Stimulated activated CD4-positive, alpha-beta T cell treated with anti-CD3 and anti-CD28 coated beads, TNF-alpha, amount 100 ng/mL, for 24 hours (primary cell): ENCODE results near the gene PARP8.
A peak's percentile ranks its signal among the peaks of the same experiment; 100 is the strongest.

Experiments used
- DNase-seq, 3 experiments: peaks; one replicate each; pipeline ENCODE4 v3.0.0-alpha.2; 2020; ENCODE audit warnings: low read depth in 3 of 3

PARP8 gene

DNA sequence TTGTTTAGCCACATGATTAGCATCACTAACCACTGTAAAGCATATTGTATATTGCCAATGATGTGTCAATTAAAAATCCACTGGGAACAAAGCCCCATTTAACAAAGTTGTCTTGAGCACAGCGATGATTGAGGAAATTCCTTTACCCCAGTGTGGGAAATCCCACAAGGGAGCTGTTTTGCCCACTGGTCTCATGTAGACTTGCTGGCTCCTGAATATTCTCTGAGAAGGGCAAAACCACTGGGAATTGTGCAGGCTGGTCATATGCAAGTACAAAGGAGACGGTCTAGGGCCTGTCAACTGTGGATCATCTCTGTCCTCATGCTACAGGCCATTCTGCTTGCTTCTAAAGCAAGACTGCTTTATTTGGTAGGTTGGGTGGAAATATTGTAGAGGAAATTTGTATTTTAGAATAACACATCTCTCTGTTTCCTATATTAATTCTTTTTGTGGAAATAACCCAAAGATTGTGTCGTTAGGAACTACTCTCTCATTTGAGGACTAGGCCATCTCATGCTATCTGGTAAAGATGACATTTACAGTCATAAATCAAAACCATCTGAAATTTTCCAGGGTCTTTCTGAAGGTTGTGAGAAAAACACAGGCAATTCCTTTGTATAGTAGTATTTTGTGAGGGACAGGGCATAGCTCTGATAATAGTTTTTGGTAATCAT lies 60.2 kb downstream of the PARP8 start:
- DNase-seq, result no peak

DNA sequence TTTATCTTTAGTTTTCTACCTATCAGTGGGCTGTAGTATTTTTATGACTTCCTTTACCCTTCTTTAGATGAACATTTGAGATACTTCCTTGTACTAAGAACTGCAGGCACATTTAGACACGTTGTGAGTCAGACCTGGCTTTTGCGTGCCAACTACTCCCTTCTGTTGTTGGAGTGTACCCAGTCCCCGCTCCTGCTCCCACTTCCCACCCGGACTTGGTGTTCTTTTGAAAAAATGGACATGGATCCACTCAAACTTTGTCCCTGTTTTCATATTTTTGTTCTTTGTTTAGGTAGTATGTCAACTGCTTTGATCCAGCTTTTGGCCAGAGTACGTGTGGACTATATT lies 60.7 kb downstream of the PARP8 start:
- peak in 1 of 3 experiments; percentile 16 for DNase-seq

DNA sequence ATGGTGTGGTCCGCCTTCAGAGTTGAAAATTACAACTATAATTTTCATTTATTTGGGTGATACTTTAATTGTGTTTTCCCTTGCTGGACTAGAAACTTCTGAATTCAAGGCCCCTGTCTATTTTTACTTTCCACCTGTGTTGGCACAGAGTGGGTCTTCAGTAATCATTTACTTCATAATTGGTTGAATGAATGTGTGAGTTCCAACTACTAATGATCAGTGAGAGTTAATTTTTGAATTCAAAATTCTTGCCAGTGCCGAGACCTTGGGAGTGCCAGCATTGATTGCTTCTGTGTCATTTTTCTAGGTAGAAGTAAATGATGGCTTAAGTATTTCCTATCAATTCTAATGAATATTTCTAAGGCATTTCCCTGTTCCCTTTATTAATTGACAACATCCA lies 61.4 kb downstream of the PARP8 start:
- no peak for DNase-seq

DNA sequence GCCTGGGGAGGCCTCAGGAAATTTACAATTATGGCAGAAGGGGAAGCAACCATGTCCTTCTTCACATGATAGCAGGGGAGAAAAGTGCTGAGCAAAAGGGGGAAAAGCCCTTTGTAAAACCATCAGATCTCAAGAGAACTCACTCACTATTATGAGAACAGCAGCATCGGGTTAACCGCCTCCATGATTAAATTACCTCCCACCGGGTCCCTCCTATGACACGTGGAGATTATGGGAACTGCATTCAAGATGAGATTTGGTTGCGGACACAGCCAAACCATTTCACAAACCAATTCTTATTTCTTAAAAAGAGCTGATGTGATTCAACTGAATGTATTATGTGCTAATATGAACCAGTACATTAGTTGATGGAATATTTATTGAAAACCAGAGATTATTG lies 63.9 kb downstream of the PARP8 start:
- no peak for DNase-seq

DNA sequence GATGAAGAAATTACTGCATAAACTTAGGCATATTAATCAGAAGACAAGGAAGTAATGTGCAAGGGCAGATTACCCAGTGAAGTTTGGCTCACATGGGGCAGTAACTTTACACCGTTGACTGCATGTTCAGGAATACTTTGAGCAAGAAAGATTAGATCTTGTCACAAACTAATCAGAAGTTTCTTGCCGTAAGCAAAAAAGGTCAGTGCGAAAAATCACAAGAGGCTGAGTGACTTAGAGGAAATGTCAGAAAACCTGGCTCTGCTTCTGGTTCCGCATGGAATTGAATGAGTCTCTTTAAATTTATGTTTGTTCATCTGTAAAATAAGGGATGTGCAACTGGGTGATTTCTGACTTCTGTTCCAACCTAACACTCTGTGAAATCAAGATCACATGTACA lies 64.4 kb downstream of the PARP8 start:
- no peak for DNase-seq

DNA sequence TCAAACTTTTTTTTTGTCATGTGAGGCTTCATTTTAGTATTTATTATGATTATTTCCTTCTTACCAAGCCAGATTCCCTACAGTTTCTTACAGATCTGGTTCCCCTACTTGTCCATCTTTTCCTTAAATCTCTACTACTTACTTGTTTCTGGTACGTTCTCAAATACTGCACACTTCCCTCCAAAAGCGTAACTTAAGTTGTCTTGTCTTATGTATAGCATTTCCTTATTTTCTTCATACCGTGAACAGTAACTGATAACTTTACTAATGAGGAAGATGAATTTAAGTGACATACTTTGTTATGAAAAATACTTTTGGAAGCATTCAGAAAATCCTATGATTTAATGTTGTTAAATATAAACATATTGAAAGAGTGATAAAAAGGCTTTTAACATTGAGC lies 67.3 kb downstream of the PARP8 start:
- DNase-seq, result no peak

DNA sequence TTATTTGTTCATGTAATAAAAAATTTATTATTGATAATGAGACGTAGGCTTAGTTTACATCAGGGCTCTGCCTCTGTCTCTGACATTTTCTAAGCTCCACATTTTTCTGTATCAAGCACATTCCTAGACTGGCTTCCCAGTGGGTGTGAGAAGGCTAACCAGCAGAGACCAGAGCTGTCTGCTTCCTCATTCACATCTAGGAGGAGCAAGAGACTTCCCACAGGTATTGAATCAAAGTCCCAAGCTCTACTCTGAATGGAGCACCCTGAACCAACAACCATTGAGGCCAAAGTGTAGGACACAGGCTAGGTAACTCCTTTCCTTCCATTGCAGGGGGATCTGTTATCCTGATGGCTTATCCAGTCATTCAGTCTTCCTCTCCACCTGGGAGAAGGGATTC lies 72.4 kb downstream of the PARP8 start:
- DNase-seq, result no peak

DNA sequence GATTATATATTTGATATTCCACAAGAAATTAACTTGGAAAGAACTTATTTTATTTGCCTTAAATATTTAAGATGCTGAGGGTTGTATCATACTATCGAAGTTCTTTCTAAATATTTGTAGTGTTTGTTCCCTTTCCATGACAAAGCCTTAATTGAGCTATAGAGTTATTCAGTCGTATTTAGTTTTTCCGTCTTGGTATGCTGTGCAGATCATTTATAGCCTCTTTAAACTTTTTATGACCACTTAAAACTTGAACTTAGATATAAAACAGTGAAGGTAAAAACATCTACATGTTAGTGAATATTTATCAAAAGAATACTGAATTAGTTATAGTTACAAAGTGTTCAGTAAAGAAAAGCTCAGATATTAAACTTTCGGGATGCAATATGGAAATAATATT lies 74.4 kb downstream of the PARP8 start:
- DNase-seq, result no peak

DNA sequence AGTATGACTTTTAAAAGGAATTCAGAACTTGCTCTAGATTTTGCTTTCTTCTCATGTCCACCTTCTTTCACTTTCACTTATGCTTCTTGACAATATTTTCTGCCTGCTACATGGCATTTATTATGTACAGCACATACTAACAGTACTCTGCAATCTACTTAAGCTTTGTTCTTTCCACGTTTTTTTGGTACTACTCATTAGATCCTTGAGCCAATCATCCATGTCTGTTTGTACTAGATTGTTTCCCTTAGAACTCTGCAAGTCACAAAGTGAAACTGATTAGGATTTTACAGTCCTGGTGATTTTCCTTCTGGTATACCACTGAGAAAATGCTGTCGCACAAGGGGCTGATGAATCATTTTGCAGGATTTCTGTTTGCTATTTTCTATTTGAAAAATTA lies 78.3 kb downstream of the PARP8 start:
- no peak for DNase-seq

DNA sequence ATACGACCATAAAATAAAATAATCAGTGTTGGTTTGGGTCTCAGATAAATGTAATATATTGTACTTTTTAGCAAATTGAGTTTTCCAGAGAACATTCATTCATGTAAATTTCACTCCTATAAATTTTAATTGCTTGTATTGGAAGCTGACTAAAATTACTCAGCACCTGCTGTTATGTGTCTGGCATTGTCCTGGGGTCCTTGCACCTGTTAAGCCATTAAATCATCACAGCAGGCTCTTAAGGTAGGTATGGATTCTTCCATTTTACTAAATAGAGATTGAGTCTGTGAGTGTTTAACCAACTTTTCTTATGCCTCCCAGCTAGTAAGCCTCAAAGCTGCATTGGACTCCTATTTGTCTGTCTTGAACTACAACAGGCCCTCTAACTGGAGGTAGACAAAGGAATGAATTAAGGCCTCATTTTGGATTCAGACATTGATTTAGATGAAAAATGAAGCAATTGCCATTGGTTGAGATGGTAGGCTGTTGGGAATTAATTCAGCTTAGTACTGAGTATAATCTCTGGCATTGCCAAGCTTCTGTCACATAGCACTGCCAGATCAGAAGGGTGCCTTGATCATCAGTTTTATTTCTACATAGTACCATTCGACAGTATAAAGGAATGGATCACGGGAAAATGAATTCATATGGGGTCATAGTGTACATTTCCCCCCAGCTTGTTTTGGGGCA lies 78.9 kb downstream of the PARP8 start:
- DNase-seq, result no peak

DNA sequence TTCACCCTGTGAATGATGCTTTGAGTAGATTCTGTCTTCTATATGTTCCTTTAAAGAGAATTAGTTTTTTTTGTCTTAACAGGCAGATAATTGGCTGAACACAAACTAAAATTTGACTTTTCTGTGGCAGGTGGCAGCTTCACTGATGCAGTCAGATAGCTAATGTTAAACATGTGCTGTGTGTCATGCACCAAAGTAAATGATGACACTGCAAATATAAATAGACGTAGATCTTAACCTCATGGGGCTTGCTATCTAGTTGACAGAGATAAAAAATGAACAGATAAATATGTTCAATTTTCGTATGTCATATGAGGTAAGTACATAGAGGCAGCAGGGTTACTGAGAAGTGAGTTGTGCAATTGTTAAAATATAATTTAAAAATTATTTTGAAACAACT lies 82.7 kb downstream of the PARP8 start:
- no peak for DNase-seq

DNA sequence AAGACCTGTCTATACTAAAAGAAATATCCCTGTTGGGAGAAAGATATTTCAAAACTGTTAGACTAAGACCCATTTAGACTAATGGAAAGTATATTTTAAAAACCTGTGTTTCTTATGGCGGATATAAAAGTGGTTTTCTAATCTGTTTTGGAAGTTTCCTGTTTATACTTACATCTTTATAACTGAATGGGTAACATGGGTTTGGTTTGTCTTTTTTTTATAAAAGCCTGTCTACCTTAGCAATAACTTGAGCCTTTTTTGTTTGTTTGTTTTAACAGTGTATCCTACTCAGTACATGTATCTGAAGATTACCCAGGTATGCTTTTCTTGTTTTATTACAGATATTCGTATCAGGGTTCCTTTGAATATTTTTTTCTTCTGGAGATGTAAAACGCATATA lies 83.4 kb downstream of the PARP8 start:
- no peak for DNase-seq

DNA sequence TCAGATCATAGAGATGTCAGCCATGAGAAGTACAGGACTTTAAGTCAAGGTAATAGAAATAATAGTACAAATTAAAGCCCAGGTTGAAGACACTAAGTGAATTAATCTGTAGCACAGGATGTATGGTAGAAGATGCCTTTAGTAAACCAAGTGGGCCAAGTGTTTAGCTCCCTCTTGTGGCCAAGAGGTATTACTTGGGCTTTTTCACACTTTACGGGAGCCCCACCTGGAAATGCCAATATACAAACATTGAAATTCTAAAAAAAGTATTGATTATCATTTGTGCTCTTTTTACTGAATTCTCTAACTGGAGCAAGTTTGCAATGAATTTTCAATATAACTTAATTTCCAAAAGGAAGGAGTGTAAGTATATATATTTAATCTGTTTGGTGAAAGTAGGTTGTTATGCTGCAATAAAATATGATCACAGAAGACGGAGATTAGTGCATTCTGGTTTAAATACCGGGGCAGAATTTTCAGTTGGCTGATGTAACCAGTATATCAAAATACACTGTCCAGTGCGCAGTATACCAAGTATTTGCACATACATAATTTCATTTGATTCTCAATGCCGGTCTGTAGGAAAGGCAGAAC lies 84.7 kb downstream of the PARP8 start:
- no peak for DNase-seq

DNA sequence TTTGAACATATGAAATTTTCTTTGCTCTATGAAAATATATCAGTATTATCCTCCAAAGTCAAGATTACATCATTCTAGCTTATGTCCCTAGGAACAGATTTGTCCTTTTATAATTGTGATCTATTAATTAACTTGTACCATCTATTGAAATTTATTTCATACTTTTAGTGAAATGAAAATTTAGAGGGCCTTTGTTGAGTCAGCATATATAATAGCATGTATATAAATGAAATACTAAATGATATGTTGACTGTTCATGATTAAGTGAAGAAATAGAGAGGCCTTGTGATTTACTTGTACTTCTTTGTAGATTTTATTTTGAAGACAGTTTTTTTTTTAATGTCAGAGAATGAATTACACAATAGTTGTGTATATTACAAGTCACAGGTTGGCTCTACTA lies 86.4 kb downstream of the PARP8 start:
- DNase-seq, result no peak

DNA sequence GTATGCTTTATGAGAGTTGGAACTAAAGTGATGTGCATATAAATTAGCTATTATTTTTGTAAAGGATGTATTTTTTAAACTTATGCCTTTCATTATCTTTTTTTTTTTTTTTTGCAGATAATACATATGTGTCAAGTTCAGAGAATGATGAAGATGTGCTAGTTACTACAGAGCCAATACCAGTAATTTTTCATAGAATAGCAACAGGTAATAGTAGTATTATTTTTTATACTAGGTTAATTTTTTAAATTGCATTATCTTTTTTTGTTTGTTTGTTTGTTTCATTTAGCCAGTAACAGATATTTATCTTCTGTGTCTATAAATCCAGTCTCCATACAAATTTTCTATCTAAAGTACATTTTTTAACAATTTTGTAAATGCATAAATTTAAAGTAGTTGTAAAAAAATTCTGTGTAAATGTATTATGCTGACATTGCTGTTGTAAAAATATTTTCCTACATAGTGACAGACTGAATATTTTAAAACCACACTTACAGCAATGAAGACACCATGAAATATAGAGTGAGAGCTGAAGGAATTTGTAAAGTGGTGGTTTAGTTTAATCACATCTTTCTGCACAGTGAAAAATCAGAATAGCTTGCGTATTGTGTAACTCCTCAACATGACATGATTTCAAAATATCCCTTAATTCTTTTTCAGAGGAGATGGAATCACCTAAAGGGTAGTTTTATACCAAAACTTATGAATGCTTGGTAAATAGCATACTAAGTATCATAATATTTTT lies 93.3 kb downstream of the PARP8 start:
- DNase-seq, result no peak

DNA sequence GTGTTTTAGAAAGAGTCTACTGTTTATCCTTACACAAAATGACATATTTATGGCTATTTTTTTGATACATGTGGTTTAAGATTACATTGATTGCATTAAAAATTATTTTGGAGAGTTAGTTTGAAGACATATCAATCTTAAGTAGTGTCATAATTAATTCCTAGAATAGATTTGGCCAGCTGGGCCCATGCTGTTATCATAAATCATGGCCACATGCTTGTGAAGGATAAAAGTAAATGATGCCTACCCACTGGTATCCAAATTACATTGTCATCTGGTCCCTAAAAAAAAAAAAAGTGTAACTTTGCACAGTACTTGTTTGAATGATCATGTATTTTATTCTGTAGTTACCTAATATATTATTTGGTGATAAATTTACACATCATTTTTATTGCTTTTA lies 96.9 kb downstream of the PARP8 start:
- DNase-seq, result no peak

DNA sequence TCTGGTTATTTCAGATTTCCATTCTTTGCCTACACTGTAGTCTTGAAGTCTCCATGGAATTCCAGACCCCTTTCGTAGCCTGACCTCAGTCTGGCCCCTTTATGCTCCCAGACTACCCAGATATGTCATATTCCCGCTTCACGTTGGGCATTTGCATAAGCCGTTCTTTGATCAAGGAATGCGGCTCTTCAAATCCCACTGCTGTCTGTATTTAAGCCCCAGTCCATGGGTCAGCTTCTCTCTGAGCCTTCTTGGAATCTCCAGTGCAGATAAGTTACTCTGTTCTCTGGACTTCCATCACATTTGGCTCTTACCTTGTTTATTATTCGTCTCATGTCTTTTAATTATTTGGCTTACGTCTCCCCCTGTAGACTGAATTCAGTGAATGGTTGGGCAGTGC lies 97.4 kb downstream of the PARP8 start:
- DNase-seq, result no peak

DNA sequence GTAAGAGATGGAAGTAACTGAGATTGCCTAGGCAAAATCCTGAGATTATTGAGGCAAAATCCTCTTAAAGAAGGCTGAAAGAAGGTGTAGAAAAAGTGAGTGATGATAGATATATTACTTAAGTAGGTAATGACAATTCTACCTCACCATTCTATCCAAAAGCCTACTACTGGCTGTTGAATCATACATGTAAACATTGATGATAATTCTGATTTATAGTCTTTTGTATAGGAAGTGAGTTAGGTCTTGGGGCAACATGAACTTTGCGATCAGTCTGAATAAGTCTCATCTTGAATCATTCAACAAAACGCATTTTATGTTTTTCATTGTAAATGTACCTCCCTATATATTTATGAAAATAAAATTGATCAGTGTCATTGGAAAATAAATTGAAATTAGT lies 99.6 kb downstream of the PARP8 start:
- no peak for DNase-seq

DNA sequence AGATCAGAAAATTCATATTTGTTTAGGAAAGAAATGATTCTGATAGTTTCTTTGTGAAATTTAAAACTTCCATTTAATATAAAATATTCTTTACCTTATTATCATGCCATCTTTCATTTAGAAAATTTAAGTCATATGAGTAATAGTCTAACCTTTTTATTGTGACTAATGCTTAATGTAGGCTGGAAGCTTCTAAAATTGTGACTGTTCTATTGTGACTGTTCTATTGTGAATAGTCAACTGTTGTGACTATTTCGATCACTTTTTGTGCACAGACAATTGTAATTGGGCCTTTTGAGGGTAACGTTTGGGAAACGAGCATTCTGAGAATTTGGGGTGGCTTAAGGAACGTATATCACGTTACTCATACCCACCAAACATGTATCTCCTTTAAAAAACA lies 100.0 kb downstream of the PARP8 start:
- no peak for DNase-seq

DNA sequence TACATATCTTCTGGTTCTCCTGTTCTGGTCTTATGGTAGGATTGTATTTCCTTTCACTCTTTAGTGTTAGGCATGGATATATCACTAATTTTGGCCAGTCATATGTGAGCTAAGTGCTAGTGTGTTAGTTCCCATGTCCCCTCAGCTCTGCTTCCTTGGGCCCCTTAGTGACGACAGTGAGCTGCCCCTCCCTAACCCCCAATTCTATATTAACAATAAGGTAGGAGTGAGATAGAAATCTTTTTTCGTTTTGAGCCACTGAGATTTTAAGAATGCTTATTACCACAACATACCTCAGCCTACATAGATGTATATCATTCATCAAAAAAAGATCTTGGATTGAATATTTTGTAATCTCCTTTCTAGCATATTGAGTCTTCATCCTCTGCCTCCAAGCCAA lies 100.5 kb downstream of the PARP8 start:
- DNase-seq, result no peak

DNA sequence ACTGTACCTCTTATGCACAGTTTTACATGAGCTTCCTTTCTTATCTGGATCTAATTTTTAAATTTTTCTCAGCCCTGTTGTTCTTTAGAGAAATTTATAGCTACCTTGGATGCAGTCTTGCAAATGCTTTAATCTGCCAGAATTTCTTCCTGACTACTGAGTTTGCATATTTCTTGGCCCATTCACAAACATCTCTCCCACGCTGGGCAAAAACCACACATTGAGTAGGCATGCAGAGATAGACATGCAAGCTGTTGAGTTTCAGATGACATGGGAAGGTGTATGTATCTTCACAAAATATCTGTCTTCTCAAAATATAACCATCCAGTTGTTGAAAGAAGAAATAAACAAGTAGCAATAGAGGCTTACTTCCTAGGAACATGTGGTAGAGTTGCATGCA lies 101.2 kb downstream of the PARP8 start:
- no peak for DNase-seq

DNA sequence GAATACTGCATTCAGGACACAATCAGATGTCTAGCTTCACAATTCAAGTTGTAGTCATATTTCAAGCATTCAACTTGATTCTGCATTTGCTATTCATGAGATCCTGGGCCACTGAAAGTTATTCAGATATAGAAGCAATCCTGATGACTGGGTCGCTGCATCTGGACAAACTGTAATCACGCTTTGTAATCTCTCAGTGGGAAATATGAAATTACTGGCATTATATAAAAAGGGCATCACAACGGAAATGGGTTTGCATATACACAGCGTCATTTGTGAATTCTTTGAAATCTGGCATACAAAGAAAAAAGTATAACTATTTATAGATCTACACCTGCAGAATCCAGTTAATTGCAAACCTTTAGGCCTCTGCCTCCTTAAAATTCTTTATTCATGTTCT lies 102.2 kb downstream of the PARP8 start:
- DNase-seq, result no peak

DNA sequence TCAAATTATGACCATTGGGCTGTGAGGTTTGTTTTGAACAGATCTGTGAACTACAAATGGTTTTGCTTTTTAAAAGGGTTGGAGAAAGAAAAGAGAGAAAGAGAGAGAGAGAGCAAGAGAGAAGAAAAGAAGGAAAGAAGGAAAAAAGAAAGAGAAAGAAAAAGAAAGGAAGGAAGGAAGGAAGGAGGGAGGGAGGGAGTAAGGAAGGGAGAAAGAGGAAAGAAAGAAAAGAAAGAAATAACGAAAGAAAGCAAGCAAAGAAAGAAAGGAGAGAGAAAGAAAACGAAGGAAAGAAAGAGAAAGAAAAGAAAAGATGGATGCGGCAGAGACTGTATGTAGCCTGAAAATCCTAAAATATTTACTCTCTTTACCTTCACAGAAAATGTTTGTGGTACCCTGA lies 104.0 kb downstream of the PARP8 start:
- DNase-seq, result no peak
